ENCODE results near the gene ATF7IP.

The ATF7IP gene

GRCh38 chr12:14322403-14322802 is 43.1 kb upstream of the ATF7IP start:
- Histone ChIP-seq H4K20me1 (ENCODE audit: insufficient read depth, low read length) (no peaks in the 10 kb centered on the region), H3K27ac (ENCODE audit: low read length) (no peak overlapping the region)
- TF ChIP-seq EZH2phosphoT487 (IDR thresholded peaks at IDR 0.05; ENCODE audit: low read depth), result no peak
- TF ChIP-seq, protein P1, sequence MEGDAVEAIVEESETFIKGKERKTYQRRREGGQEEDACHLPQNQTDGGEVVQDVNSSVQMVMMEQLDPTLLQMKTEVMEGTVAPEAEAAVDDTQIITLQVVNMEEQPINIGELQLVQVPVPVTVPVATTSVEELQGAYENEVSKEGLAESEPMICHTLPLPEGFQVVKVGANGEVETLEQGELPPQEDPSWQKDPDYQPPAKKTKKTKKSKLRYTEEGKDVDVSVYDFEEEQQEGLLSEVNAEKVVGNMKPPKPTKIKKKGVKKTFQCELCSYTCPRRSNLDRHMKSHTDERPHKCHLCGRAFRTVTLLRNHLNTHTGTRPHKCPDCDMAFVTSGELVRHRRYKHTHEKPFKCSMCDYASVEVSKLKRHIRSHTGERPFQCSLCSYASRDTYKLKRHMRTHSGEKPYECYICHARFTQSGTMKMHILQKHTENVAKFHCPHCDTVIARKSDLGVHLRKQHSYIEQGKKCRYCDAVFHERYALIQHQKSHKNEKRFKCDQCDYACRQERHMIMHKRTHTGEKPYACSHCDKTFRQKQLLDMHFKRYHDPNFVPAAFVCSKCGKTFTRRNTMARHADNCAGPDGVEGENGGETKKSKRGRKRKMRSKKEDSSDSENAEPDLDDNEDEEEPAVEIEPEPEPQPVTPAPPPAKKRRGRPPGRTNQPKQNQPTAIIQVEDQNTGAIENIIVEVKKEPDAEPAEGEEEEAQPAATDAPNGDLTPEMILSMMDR (IDR thresholded peaks at IDR 0.05; ENCODE audit: low read depth, low read length), result no peak

DNA sequence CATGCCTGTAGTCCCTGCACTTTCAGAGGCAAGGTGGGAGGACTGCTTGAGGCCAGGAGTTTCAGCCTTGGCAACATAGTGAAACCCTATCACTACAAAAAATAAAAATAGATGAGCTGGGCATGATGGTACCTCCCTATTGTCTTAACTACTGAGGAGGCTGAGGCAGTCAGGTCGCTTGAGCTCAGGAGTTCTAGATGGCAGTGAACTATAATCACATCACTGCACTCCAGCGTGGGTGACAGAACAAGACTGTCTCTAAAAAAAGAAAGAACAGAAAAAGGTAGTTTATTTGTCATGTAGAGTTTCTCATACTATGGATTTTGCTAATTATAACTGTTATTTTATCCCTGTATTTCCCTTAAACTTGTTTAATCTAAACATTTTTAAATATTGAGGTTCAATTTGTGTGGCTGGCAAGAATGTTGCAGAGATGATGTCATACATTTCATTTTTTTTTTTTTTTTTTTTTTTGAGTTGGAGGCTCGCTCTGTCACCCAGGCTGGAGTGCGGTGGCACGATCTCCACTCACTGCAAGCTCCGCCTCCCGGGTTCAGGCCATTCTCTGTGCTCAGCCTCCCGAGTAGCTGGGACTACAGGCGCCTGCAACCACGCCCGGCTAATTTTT is 39.7 kb upstream of the ATF7IP start:
- no peaks in the 10 kb centered on the region for H3K36me3 ChIP-seq (replicated peaks; ENCODE audit: low read depth, low read length)
- H3K27me3 ChIP-seq (ENCODE audit: low read depth, low read length), result no peaks in the 10 kb centered on the region
- H3K4me1 ChIP-seq (ENCODE audit: low read length), result 0 out of 2 replicates have a peak, but pooled peaks cover 3% of the 10 kb centered on the region
- H3K4me2 ChIP-seq (ENCODE audit: low read length), result no peak overlapping the region
- no peak for TF ChIP-seq EZH2phosphoT487 (IDR thresholded peaks at IDR 0.05; ENCODE audit: low read depth)
- TF ChIP-seq, protein P1 (IDR thresholded peaks at IDR 0.05; ENCODE audit: low read depth, low read length), result no peak
- H3K4me3 ChIP-seq (ENCODE audit: low read length), result no peak overlapping the region
- no peaks in the 10 kb centered on the region for H3K79me2 ChIP-seq (ENCODE audit: low read length)
- no peaks in the 10 kb centered on the region for H3K9me3 ChIP-seq (ENCODE audit: insufficient read depth, low read length)
- H3K27ac ChIP-seq (ENCODE audit: low read length), result no peak overlapping the region
- no peak overlapping the region for H2AFZ ChIP-seq (ENCODE audit: low read depth, low read length)
- H3K9ac ChIP-seq (ENCODE audit: low read length), result no peak overlapping the region
- H4K20me1 ChIP-seq (ENCODE audit: insufficient read depth, low read length), result no peaks in the 10 kb centered on the region

More at GRCh38 chr12:14322403-14322802, 43.1 kb upstream of the ATF7IP start:
- no peaks in the 10 kb centered on the region for H3K9me3 ChIP-seq (ENCODE audit: insufficient read depth, low read length)
- no peaks in the 10 kb centered on the region for H3K36me3 ChIP-seq (replicated peaks; ENCODE audit: low read depth, low read length)
- H3K4me3 ChIP-seq (ENCODE audit: low read length), result no peak overlapping the region
- H3K79me2 ChIP-seq (ENCODE audit: low read length), result no peaks in the 10 kb centered on the region
- no peak overlapping the region for H2AFZ ChIP-seq (ENCODE audit: low read depth, low read length)
- H3K27me3 ChIP-seq (ENCODE audit: low read depth, low read length), result no peaks in the 10 kb centered on the region
- no peak overlapping the region for H3K4me2 ChIP-seq (ENCODE audit: low read length)
- no peak overlapping the region for H3K9ac ChIP-seq (ENCODE audit: low read length)
- no peaks in the 10 kb centered on the region for H3K4me1 ChIP-seq (ENCODE audit: low read length)

DNA sequence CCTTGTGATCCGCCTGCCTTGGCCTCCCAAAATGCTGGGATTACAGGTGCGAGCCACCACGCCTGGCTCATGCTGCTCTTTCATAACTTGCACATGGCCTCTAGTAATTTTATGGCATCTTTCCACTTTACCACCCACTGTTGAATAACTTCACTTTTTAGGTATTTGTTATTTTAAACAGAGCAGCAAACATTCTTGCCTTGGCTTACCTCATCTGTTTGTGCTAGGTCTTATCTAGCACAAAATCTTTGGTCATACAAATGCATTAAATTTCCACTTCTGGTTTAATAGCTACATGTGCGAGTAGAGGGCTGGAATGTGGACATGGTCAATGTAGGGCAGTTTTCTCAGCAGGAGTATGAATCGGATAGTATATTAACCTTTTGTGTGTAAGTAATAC is 38.8 kb upstream of the ATF7IP start:
- Histone ChIP-seq H3K4me1 (ENCODE audit: low read length) (0 out of 2 replicates have a peak, but pooled peaks cover 3% of the 10 kb centered on the region), H3K4me3 (ENCODE audit: low read length) (no peak overlapping the region), H3K9me3 (ENCODE audit: insufficient read depth, low read length) (no peaks in the 10 kb centered on the region), H3K4me2 (ENCODE audit: low read length) (no peak overlapping the region), H3K27ac (ENCODE audit: low read length) (no peak overlapping the region), H3K36me3 (replicated peaks; ENCODE audit: low read depth, low read length) (no peaks in the 10 kb centered on the region), H3K27me3 (ENCODE audit: low read depth, low read length) (no peaks in the 10 kb centered on the region), H2AFZ (ENCODE audit: low read depth, low read length) (no peak overlapping the region), H3K79me2 (ENCODE audit: low read length) (no peaks in the 10 kb centered on the region), H4K20me1 (ENCODE audit: insufficient read depth, low read length) (no peaks in the 10 kb centered on the region), H3K9ac (ENCODE audit: low read length) (no peak overlapping the region)
- TF ChIP-seq, protein P1 (IDR thresholded peaks at IDR 0.05; ENCODE audit: low read depth, low read length), result no peak
- TF ChIP-seq EZH2phosphoT487 (IDR thresholded peaks at IDR 0.05; ENCODE audit: low read depth), result no peak

DNA sequence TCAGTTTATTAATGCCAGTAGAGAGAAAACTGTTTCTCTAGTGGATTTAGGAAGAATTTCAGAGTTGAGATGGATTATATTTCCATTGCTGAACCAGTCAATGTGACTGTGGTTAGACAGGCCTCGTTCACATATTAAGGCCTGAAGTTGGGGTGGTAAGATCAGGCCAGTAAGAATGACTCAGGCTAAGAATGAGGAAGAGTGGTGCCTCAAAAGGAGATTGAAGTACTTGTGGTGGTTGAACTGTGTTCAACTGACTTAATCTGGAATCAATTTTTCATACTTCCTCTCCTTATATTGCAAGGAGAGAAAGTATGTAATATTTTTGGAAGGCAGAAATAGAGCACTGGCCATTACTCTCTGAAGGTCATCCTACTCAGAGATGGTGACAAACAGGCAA is 37.8 kb upstream of the ATF7IP start:
- 0 out of 2 replicates have a peak, but pooled peaks cover 3% of the 10 kb centered on the region for H3K4me1 ChIP-seq (ENCODE audit: low read length)
- no peak overlapping the region for H3K4me3 ChIP-seq (ENCODE audit: low read length)
- no peak overlapping the region for H3K9ac ChIP-seq (ENCODE audit: low read length)
- no peak overlapping the region for H2AFZ ChIP-seq (ENCODE audit: low read depth, low read length)
- H3K36me3 ChIP-seq (replicated peaks; ENCODE audit: low read depth, low read length), result no peaks in the 10 kb centered on the region
- H3K9me3 ChIP-seq (ENCODE audit: insufficient read depth, low read length), result no peaks in the 10 kb centered on the region
- no peak overlapping the region for H3K4me2 ChIP-seq (ENCODE audit: low read length)
- H3K27ac ChIP-seq (ENCODE audit: low read length), result no peak overlapping the region
- H3K27me3 ChIP-seq (ENCODE audit: low read depth, low read length), result no peaks in the 10 kb centered on the region
- no peaks in the 10 kb centered on the region for H4K20me1 ChIP-seq (ENCODE audit: insufficient read depth, low read length)
- TF ChIP-seq EZH2phosphoT487 (IDR thresholded peaks at IDR 0.05; ENCODE audit: low read depth), result no peak
- TF ChIP-seq, protein P1 (IDR thresholded peaks at IDR 0.05; ENCODE audit: low read depth, low read length), result no peak
- no peaks in the 10 kb centered on the region for H3K79me2 ChIP-seq (ENCODE audit: low read length)

Measured in OCI-LY3 (cell line).